Hepatic stellate cell (primary cell): Measurements from ENCODE around the gene ANKRD62.
"Not testable (repeated sequence)": the region's sequence is repeated elsewhere in the genome, so short reads cannot be mapped to it uniquely, and the experiment has no call there.

Experiments used
- DNase-seq: peaks from one replicate; pipeline ENCODE4 v3.0.0; 2011; ENCODE audit warnings: low spot score

ANKRD62 gene

GRCh38 chr18:12066910-12067511 is 26.6 kb upstream of the ANKRD62 start:
- DNase-seq: no peak

GRCh38 chr18:12067671-12068070 is 26.0 kb upstream of the ANKRD62 start:
- DNase-seq: no peak

- peak; percentile 27 for DNase-seq
These were observed 25.2 kb upstream of the ANKRD62 start for GRCh38 chr18:12068316-12068949.

- DNase-seq: peak; percentile 24
These were observed 24.7 kb upstream of the ANKRD62 start for GRCh38 chr18:12068950-12069320.

- not testable (repeated sequence) for DNase-seq
These were observed 22.6 kb upstream of the ANKRD62 start for GRCh38 chr18:12071066-12071465.

GRCh38 chr18:12072996-12073395 is 20.6 kb upstream of the ANKRD62 start:
- DNase-seq: no peak

- no peak for DNase-seq
These were observed 18.9 kb upstream of the ANKRD62 start for GRCh38 chr18:12074736-12075135.

- peak; percentile 39 for DNase-seq
These were observed 17.1 kb upstream of the ANKRD62 start for GRCh38 chr18:12076424-12077140.

- not testable (repeated sequence) for DNase-seq
These were observed 15.6 kb upstream of the ANKRD62 start for GRCh38 chr18:12077994-12078393.

GRCh38 chr18:12079491-12080237 is 14.0 kb upstream of the ANKRD62 start:
- DNase-seq: no peak

GRCh38 chr18:12085136-12085535 is 8.5 kb upstream of the ANKRD62 start:
- DNase-seq: no peak

- no peak for DNase-seq
These were observed 7.9 kb upstream of the ANKRD62 start for GRCh38 chr18:12085786-12086185.

GRCh38 chr18:12086249-12086648 is 7.4 kb upstream of the ANKRD62 start:
- no peak for DNase-seq

- no peak for DNase-seq
These were observed 6.8 kb upstream of the ANKRD62 start for GRCh38 chr18:12086677-12087470.

GRCh38 chr18:12087471-12088025 is 6.1 kb upstream of the ANKRD62 start:
- no peak for DNase-seq

GRCh38 chr18:12088096-12088495 is 5.5 kb upstream of the ANKRD62 start:
- DNase-seq: no peak

GRCh38 chr18:12088731-12089375 is 4.8 kb upstream of the ANKRD62 start:
- DNase-seq: no peak

GRCh38 chr18:12091538-12092141 is 2.0 kb upstream of the ANKRD62 start:
- no peak for DNase-seq

- no peak for DNase-seq
These were observed 1.0 kb upstream of the ANKRD62 start for GRCh38 chr18:12092398-12093229.

GRCh38 chr18:12098374-12098773 is 4.7 kb downstream of the ANKRD62 start:
- no peak for DNase-seq
